Measurements from ENCODE around the gene KIAA0513. TPM values are rescaled to one million over a fixed set of nuclear protein-coding genes. Genes with fewer than 3 reads are reported as not detected.

KIAA0513 gene
- total and polyA plus RNA-seq, 10 of the 15 experiments (the other 5 are each of a cell fraction or from before 2014, with no cell fraction given): 0.14 to 5.8 (median 2.0) TPM

DNA sequence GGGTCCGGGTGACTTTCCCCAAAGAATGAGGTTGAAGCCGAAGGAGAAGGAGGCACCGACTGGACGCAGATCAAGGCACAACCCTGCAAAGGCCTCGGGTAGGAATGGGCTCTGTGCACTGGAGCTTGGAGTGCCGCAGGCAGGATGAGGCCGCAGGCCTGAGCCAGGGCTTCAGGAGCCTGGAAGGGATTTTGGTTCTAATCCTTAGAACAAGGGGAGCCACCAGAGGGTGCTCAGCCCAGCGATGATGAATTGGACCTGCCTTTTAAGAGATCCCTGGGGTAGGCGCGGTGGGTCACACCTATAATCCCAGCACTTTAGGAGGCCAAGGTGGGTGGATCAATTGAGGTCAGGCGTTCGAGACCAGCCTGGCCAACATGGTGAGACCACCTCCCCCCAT lies 76.6 kb downstream of the KIAA0513 start:
- Histone ChIP-seq H3K79me2 (ENCODE audit: control insufficient read depth, insufficient read depth, low read length) (no peaks in the 10 kb centered on the region), H3K9me3 (replicated peaks; ENCODE audit: control insufficient read depth, insufficient read depth, low read length) (no peaks in the 10 kb centered on the region), H4K20me1 (ENCODE audit: control insufficient read depth, insufficient read depth) (no peaks in the 10 kb centered on the region), H2AFZ (ENCODE audit: control insufficient read depth, low read depth, low read length) (no peak overlapping the region), H3K4me3 (no peak overlapping the region), H3K27ac (ENCODE audit: control insufficient read depth, insufficient read depth) (no peak overlapping the region), H3K4me1 (ENCODE audit: control insufficient read depth, insufficient read depth, low read length) (peaks cover 34% of the 10 kb centered on the region), H3K9ac (ENCODE audit: control insufficient read depth, insufficient read depth, low read length) (no peak overlapping the region), H3K36me3 (ENCODE audit: control insufficient read depth in 2 of 2, insufficient read depth in 2 of 2, low read length in 1 of 2) (no peaks in the 10 kb centered on the region), H3K4me2 (ENCODE audit: control insufficient read depth, insufficient read depth) (no peak overlapping the region), H3K27me3 (replicated peaks in 1 of 2; ENCODE audit: control insufficient read depth in 2 of 2, insufficient read depth in 2 of 2, low read length in 1 of 2) (no peaks in the 10 kb centered on the region)
- ChIA-PET POLR2A (no interaction called here), CTCF (interaction anchor here (1.1 to 3.1 kb wide), 3 partner anchors 9 to 48 kb away, joined by 3 to 17 read pairs (median 7); partner anchors contain the start of gene CIBAR2), SMC1A (ENCODE audit: uncharacterized antibody, unreplicated experiment) (interaction anchor here (0.7 to 2.6 kb wide), 2 partner anchors 11 to 182 kb away, joined by 3 to 10 read pairs; no protein-coding TSS in a partner anchor), RAD21 (ENCODE audit: unreplicated experiment) (interaction anchor here (1.2 kb wide), 1 partner anchor 11 kb away, joined by 6 read pairs; no protein-coding TSS in a partner anchor)
- DNase-seq (ENCODE audit: low read depth, low spot score) (no peak), FAIRE-seq (no peak), ATAC-seq (no peak)
- no peak for TF ChIP-seq STAT3 (IDR thresholded peaks at IDR 0.05; ENCODE audit: low read depth, low read length)
- no peak for TF ChIP-seq POLR2AphosphoS2 (IDR thresholded peaks at IDR 0.05; ENCODE audit: low read depth, low read length)
- TF ChIP-seq CREB1 (IDR thresholded peaks at IDR 0.05; ENCODE audit: low read depth): no peak
- no peak for TF ChIP-seq RELA (IDR thresholded peaks at IDR 0.05; ENCODE audit: borderline replicate concordance, partially characterized antibody)
- TF ChIP-seq ESRRA (IDR thresholded peaks at IDR 0.05; ENCODE audit: low read length): no peak
- TF ChIP-seq NFXL1 (IDR thresholded peaks at IDR 0.05; ENCODE audit: borderline replicate concordance): no peak
- no peak for TF ChIP-seq POLR2A (IDR thresholded peaks at IDR 0.05; ENCODE audit: low read depth, low read length)
- no peak for TF ChIP-seq NRF1 (conservative IDR thresholded peaks at IDR 0.05; ENCODE audit: low read depth, low read length)
- no peak for TF ChIP-seq TBL1XR1 (IDR thresholded peaks at IDR 0.05; ENCODE audit: low read depth, low read length)
- in situ Hi-C loops (cut with MboI): no loop called here
- intact Hi-C loops (cut with micrococcal nuclease; ENCODE audit: unreplicated experiment): no loop called here
- WGBS (ENCODE audit: insufficient coverage, insufficient replicate concordance, low lambda C conversion rate, missing lambda C conversion rate): 91% methylated on average over 12 of the region's 12 CpGs
- no TSS peak for BruUV-seq (replicated peaks)

Data from GM12878 (cell line).